HG02870 (cell line): ENCODE data around the gene ATP6V0E1.
"Not testable (repeated sequence)": the region's sequence is repeated elsewhere in the genome, so short reads cannot be mapped to it uniquely, and the experiment has no call there.

Experiments used
- ATAC-seq: cut with Tn5 transposase; IDR thresholded peaks from one replicate; pipeline ENCODE4 v1.9.1; 2021; ENCODE audit warnings: mild to moderate bottlenecking, moderate library complexity; ENCODE audit not compliant: unreplicated experiment

The ATP6V0E1 gene

DNA sequence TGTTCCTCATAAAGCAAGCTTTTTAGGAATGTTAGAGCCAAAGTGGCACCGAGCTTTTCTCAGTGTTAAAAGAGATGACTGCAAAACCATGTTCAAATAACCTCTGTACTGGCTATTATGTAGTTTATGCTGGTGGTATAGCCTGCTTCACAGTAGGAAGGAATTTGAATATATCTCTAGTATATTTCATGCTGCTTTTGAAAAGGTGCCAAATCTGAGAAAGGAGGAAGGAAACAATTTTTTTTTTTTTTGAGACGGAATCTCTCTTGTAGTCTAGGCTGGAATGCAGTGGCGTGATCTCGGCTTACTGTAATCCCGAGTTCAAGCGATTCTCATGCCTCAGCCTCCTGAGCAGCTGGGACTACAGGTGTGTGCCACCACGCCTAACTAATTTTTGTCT lies 86.1 kb downstream of the ATP6V0E1 start:
- ATAC-seq = no peak

DNA sequence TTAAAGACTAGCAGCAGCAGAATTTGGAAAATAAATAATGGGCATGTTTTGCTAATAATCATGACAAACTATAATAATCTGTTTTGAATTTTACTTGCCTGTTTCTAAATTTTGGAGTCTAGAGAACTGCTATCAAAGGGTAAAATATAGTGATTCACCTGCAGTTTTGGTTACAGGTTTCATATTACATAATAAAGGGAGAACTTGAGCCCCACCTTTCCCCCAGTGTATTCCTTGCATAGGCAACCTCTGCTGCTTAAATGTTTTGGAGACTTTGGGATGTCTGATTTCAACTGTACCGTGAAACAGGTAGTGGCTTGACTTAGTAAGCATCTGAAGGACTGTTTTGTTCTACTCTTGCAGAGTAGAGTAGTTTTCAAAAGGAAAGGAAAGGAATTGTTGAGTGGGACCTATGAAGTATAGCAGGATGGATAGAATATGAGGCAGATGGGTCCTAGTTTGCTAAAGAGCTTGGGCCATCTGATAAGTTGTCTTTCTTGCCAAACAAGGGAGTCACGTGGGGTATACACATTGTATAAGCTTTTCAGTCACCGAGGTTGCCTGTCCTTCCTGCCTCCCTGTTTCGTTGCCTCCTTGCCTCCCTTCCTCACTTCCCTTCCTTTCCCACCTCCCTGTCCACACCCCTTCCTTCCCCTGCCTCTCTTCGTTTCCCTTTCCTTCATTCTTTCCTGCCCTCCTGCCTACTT lies 91.7 kb downstream of the ATP6V0E1 start:
- no peak for ATAC-seq

DNA sequence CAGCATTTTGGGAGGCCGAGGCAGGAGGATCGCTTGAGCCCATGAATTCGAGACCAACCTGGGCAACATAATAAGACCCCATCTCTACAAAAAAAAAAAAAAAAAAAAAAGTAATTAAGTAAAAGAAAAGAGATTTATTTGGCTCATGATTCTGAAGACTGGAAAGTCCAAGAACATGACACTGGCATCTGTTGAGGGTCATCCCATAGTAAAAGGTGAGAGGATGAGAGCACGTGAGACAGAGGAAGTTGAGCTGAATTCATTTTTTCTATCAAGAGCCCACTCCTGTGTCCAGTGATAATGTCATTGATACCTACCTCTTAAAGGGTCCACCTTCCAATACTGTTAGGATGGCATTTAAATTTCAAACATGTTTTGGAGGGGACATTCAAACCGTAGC lies 92.4 kb downstream of the ATP6V0E1 start:
- no peak for ATAC-seq

DNA sequence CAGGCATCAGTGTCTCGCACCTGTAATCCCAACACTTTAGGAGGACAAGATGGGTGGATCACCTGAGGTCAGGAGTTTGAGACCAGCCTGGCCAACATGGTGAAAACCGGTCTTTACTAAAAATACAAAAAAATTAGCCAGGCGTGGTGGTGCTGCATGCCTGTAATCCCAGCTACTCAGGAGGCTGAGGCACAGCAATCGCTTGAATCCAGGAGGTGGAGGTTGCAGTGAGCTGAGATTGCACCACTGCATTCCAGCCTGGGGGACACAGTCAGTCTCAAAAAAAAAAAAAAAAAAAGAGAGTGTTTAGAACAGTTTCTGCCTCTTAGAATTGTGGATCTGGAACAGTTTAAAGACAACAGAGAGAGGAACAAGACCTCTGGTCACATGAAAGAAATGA lies 92.9 kb downstream of the ATP6V0E1 start:
- not testable (repeated sequence) for ATAC-seq

DNA sequence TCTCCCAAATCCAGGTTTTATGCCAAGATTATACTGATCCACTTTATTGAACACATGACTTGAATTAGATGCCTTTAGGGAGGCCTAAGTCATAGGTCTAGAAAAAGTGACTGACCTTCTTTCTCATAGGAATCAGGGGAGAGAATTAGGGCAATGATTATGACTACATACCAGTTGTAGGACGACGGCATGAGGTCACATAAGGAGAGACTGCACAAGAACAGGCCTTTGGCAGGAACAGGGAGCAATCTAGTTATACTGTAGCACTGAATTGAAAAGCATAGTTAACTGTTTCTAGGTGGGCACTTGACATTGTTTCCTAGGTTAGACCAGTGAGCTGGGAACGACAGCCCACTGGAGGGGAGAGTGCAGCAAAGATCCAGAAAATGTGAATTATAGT lies 95.3 kb downstream of the ATP6V0E1 start:
- no peak for ATAC-seq
